Left ventricle myocardium superior (tissue), 1 donor: ENCODE data around the gene FGD4. TPM values are rescaled to one million over a fixed set of nuclear protein-coding genes. Genes with fewer than 3 reads are reported as not detected.

ENCODE experiments used
- ATAC-seq: fragments of 200-7000 bp; cut with Tn5 transposase; one replicate; pipeline ENCODE4 v1.9.1; 2020; ENCODE audit warnings: mild to moderate bottlenecking, moderate library complexity
- DNase-seq: peaks from one replicate; pipeline ENCODE4 v3.0.0-alpha.2; 2020
- intact Hi-C: fragments of 100-400 bp; cut with micrococcal nuclease; formaldehyde crosslinking; loops from one replicate; pipeline ENCODE4 v1.11.0; 2022
- total RNA-seq: library from RNA; stranded (reverse); fragmentation: NEBNext Ultra II Directional; extraction: Animal tissue kit (Norgen Biotek cat#: 25700); gene quantifications from one replicate; pipeline ENCODE4 v1.2.1, GENCODE V29; 2021
- donor health status: DM: no; HTN: yes; CAD: no; lungs with severe emphysema.

Gene FGD4
- total RNA-seq, 1 donor from 2014 or later: 21.7 TPM

- intact Hi-C loops: no loop called here
- ATAC-seq (no peak), DNase-seq (no peak)
Measured at GRCh38 chr12:32679920-32680237, 280.5 kb downstream of the FGD4 start.

- intact Hi-C loops: no loop called here
- no peak for ATAC-seq
Measured at GRCh38 chr12:32680787-32681186, 281.4 kb downstream of the FGD4 start.

DNA sequence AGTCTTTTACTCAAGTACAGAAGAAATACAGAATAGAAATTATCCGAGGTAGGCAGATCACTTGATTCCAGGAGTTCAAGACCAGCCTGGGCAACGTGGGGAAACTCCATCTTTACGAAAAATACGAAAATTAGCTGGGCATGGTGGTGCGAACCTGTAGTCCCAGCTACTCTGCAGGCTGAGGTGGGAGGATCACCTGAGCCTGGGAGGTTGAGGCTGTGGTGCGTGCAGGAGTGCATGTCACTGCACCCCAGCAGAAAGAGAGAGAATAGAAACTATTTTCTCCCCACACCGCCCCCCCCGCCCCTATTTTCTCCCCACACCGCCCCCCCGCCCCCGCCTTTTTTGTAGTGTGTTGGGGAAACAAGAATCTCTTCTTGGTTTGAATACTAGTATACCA, 281.9 kb downstream of the FGD4 start:
- intact Hi-C loops: no loop called here
- ATAC-seq: no peak

More at GRCh38 chr12:32680787-32681186, 281.4 kb downstream of the FGD4 start:
- no peak for DNase-seq

GRCh38 chr12:32686340-32686739, 287.0 kb downstream of the FGD4 start:
- DNase-seq: no peak
- intact Hi-C loops: no loop called here
- ATAC-seq: no peak

More for the DNA sequence above, 281.9 kb downstream of the FGD4 start:
- no peak for DNase-seq

DNA sequence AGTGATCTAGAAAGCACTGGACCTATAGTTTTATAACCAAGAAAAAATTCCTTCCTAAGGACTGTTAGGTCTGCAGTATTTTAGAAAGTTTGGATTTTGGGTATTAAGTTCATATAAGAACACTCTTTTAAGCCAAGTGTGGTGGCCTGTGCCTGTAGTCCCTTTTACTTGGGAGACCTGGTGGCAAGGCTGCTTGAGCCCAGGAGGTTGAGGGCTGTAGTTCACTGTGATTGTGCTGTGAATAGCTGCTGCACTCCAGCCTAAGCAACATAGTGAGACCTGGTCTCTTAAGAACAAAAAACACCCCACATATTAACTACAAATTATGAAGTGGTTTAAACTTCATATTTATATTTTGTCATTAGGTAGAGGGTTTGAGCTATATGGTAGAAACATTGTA, 289.4 kb downstream of the FGD4 start:
- intact Hi-C loops: no loop called here
- DNase-seq (no peak), ATAC-seq (no peak)

DNA sequence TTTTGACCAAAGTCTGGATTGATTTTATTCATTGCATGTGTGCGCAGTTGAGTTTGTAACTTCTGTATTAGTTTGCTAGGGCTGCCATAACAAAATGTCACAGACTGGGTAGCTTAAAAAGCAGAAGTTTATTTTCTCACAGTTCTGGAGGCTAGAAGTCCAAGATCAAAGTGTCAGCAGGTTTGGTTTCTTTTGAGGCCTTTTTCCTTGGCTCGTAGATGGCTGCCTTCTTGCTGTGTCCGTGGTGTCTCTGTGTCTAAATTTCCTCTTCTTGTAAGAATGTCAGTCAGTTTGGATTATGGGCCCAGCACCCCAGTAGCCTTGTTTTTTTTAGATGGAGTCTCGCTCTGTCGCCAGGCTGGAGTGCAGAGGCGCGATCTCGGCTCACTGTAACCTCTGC, 291.6 kb downstream of the FGD4 start:
- intact Hi-C loops: no loop called here
- DNase-seq (no peak), ATAC-seq (no peak)

- ATAC-seq (no peak), DNase-seq (no peak)
- intact Hi-C loops: no loop called here
Measured at GRCh38 chr12:32692358-32692757, 293.0 kb downstream of the FGD4 start.

DNA sequence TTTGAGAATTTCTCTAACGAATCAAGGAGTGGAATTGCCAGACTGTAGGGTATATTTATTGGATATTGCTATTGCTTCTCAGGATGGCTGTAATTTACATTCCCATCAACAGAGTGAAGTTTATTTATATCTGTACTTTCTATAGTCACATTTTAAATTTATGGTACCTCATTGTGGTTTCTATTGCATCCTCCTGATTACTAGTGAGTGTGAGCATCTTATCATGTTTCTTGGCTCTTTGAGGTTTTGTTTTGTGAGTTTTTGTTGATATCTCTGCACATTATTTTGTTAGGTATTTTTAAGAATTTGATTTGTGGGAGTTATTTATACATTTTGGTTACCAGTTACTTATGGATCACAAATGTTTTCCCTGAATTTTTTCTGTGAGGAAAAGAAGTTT, 293.7 kb downstream of the FGD4 start:
- intact Hi-C loops: no loop called here
- no peak for DNase-seq
- ATAC-seq: no peak
